ENCODE data around the gene TMEM37. TPM values are rescaled to one million over a fixed set of nuclear protein-coding genes. Genes with fewer than 3 reads are reported as not detected.

TMEM37 gene
- total and polyA plus RNA-seq, 2 of the 13 experiments (the other 11 are each of a cell fraction or from before 2014, with no cell fraction given) = 37.7 to 115 TPM

DNA sequence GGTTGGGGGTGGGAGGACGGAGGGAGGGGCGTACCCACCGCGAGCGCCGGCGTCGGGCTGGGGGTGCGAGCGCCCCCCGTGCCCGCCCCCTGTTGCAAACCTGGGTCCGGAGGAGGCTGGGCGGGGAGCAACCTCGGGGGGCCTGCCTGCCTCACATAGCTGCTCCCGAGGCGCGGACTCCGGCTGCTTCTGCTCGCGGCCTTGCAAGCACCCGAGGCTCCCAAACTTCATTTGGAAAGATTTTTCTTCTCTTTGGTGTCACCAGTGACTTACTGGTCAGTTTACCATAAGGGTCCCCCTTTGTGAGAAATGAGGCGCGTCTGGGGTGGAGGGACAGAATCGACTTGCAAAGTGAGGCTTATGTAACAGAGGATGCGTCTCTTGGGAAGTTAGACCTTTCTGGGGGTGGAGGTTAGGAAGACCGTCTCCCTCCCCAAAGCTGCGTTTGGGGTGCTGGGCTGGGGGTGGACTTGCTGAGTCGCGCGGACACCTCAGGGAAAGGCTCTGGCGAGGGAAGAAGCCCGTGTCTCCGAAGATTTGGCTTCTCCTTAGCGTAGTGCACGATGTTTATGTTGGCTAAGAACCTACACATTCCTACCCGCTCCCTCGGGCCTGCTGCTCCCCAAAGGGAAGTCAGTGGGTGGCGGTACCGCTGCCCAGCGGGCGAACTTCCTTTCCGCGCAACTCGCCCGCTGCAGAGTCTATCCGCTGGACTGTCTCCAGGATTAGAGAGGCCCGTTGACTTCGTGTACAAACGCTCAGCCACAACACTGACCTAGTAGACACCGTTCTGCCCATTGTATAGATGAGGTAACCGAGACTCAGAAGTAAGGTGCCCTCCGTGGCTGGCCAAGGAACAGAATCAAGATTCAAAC lies 559 bp downstream of the TMEM37 start (continued):
- TF ChIP-seq POLR2G (IDR thresholded peaks at IDR 0.05; ENCODE audit: low read depth, low read length) (0 out of 2 replicates have a peak, but pooled peaks have one; percentile 29), NFYB (CRISPR knock-in tag; IDR thresholded peaks at IDR 0.05) (no peak), KDM5A (IDR thresholded peaks at IDR 0.05; ENCODE audit: borderline replicate concordance, low read length) (peak; percentile 59; the same call in 1 of the 2 replicates), SUZ12 (IDR thresholded peaks at IDR 0.05; ENCODE audit: low read depth, low read length) (no peak), SIN3A (IDR thresholded peaks at IDR 0.05; ENCODE audit: borderline replicate concordance, low read depth, low read length) (0 out of 2 replicates have a peak, but pooled peaks have one; percentile 2), ZZZ3 (CRISPR knock-in tag; IDR thresholded peaks at IDR 0.05; ENCODE audit: borderline replicate concordance) (0 out of 2 replicates have a peak, but pooled peaks have one; percentile 31), HNF4G (IDR thresholded peaks at IDR 0.05; ENCODE audit: borderline replicate concordance, low read depth, low read length) (no peak), HNF4G (CRISPR knock-in tag; IDR thresholded peaks at IDR 0.05; ENCODE audit: borderline replicate concordance, low read depth) (0 out of 2 replicates have a peak, but pooled peaks have one; percentile 45), HNRNPL (IDR thresholded peaks at IDR 0.05; ENCODE audit: low read depth, low read length) (peak; percentile 47; the same call in 1 of the 2 replicates), TSC22D2 (CRISPR knock-in tag; IDR thresholded peaks at IDR 0.05; ENCODE audit: borderline replicate concordance) (no peak), REL (CRISPR knock-in tag; conservative IDR thresholded peaks at IDR 0.05) (0 out of 2 replicates have a peak, but pooled peaks have one; percentile 8), RELA (CRISPR knock-in tag; IDR thresholded peaks at IDR 0.05) (no peak), NR3C1 (CRISPR knock-in tag; IDR thresholded peaks at IDR 0.05) (no peak), BRD4 (CRISPR knock-in tag; IDR thresholded peaks at IDR 0.05) (no peak), ZNF570 (CRISPR knock-in tag; IDR thresholded peaks at IDR 0.05; ENCODE audit: borderline replicate concordance) (no peak), RXRB (CRISPR knock-in tag; IDR thresholded peaks at IDR 0.05; ENCODE audit: borderline replicate concordance) (no peak)
- TF ChIP-seq, protein P1, sequence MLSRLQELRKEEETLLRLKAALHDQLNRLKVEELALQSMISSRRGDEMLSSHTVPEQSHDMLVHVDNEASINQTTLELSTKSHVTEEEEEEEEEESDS (CRISPR knock-in tag; IDR thresholded peaks at IDR 0.05; ENCODE audit: borderline replicate concordance) = 0 out of 2 replicates have a peak, but pooled peaks have one; percentile 55
- TF ChIP-seq, protein P2, sequence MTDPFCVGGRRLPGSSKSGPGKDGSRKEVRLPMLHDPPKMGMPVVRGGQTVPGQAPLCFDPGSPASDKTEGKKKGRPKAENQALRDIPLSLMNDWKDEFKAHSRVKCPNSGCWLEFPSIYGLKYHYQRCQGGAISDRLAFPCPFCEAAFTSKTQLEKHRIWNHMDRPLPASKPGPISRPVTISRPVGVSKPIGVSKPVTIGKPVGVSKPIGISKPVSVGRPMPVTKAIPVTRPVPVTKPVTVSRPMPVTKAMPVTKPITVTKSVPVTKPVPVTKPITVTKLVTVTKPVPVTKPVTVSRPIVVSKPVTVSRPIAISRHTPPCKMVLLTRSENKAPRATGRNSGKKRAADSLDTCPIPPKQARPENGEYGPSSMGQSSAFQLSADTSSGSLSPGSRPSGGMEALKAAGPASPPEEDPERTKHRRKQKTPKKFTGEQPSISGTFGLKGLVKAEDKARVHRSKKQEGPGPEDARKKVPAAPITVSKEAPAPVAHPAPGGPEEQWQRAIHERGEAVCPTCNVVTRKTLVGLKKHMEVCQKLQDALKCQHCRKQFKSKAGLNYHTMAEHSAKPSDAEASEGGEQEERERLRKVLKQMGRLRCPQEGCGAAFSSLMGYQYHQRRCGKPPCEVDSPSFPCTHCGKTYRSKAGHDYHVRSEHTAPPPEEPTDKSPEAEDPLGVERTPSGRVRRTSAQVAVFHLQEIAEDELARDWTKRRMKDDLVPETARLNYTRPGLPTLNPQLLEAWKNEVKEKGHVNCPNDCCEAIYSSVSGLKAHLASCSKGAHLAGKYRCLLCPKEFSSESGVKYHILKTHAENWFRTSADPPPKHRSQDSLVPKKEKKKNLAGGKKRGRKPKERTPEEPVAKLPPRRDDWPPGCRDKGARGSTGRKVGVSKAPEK (CRISPR knock-in tag; IDR thresholded peaks at IDR 0.05; ENCODE audit: borderline replicate concordance) = no peak
- TF ChIP-seq, protein P3, sequence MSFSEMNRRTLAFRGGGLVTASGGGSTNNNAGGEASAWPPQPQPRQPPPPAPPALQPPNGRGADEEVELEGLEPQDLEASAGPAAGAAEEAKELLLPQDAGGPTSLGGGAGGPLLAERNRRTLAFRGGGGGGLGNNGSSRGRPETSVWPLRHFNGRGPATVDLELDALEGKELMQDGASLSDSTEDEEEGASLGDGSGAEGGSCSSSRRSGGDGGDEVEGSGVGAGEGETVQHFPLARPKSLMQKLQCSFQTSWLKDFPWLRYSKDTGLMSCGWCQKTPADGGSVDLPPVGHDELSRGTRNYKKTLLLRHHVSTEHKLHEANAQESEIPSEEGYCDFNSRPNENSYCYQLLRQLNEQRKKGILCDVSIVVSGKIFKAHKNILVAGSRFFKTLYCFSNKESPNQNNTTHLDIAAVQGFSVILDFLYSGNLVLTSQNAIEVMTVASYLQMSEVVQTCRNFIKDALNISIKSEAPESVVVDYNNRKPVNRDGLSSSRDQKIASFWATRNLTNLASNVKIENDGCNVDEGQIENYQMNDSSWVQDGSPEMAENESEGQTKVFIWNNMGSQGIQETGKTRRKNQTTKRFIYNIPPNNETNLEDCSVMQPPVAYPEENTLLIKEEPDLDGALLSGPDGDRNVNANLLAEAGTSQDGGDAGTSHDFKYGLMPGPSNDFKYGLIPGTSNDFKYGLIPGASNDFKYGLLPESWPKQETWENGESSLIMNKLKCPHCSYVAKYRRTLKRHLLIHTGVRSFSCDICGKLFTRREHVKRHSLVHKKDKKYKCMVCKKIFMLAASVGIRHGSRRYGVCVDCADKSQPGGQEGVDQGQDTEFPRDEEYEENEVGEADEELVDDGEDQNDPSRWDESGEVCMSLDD (CRISPR knock-in tag; IDR thresholded peaks at IDR 0.05; ENCODE audit: borderline replicate concordance) = peak; percentile 2; the same call in 1 of the 2 replicates
- TF ChIP-seq, protein P4, sequence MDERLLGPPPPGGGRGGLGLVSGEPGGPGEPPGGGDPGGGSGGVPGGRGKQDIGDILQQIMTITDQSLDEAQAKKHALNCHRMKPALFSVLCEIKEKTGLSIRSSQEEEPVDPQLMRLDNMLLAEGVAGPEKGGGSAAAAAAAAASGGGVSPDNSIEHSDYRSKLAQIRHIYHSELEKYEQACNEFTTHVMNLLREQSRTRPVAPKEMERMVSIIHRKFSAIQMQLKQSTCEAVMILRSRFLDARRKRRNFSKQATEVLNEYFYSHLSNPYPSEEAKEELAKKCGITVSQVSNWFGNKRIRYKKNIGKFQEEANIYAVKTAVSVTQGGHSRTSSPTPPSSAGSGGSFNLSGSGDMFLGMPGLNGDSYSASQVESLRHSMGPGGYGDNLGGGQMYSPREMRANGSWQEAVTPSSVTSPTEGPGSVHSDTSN (CRISPR knock-in tag; IDR thresholded peaks at IDR 0.05) = no peak

Data from HepG2 (cell line).